ENCODE data around the gene NDUFV1. TPM values are rescaled to one million over a fixed set of nuclear protein-coding genes. Genes with fewer than 3 reads are reported as not detected.

NDUFV1 gene
- total RNA-seq, 6 donors from 2014 or later: 169 to 395 (median 205) TPM

DNA sequence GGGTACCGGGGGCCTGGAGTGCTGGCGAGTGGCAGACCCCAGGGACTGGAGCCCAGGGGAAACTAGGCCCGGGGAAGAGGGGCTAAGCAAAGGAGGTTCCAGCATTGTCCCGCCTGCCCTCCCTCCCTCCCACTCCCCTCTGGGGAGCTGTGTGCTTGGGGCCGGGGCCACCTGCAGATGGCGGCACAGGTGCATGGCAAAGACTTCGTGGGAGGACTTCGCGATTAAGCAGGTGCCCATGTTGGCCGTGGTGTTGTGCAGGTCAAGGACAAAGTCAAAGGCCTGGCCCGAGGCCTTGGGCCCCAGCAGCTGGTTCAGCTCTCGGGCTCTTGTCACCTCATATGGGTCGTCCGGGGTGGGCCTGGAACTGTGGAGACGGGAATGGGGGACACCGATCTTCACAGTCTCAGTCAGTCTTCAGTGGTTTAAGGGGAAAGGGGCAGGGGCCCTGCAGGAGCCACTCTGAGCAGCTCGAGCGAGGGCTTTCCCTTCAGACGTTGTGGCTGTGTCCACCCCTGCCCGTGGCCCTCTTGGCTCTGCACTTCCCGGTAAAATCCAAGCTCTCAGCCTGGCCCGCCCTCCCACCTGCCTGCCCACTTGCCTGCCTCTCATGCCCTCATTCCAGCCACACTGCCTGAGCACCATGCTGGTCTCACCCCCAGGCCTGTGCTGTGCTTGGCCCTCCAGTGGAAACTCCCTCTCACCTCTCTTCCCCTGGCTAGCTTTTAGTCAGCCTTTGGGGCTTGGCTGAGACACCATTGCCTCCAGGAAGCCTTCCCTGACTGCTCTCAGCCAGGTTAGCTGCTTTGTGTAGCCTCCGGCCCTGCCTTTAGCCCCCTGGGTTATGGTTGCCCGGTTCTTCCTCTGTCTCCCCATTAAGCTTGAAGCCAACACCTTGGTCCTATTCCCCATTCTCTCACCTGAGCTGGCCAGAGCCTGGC is 39.1 kb downstream of the NDUFV1 start:
- TF ChIP-seq EP300 (IDR thresholded peaks at IDR 0.05): no peak
- TF ChIP-seq CTCF (IDR thresholded peaks at IDR 0.05): no peak
- no peak for TF ChIP-seq POLR2A (IDR thresholded peaks at IDR 0.05)
- TF ChIP-seq POLR2AphosphoS5 (IDR thresholded peaks at IDR 0.05): no peak
- Histone ChIP-seq H3K36me3 (no peaks in the 10 kb centered on the region), H3K9me3 (no peaks in the 10 kb centered on the region), H3K4me1 (peaks cover 0 to 16% (median 7%) of the 10 kb centered on the region in 4 donors), H3K27me3 (peaks cover 0 to 4% (median 0%) of the 10 kb centered on the region in 4 donors), H3K27ac (no peak overlapping the region), H3K4me3 (no peak overlapping the region)
- ATAC-seq (ENCODE audit: low FRiP score in 2 of 2): no peak
- no peak for DNase-seq
- WGBS, 2 donors: 69 to 77% methylated on average over 17 to 18 of the region's 24 CpGs

- Histone ChIP-seq H3K27ac (no peak overlapping the region), H3K36me3 (no peaks in the 10 kb centered on the region), H3K4me3 (no peak overlapping the region), H3K9me3 (no peaks in the 10 kb centered on the region), H3K4me1 (peaks cover 0 to 16% (median 7%) of the 10 kb centered on the region in 4 donors), H3K27me3 (peaks cover 0 to 4% (median 0%) of the 10 kb centered on the region in 4 donors)
- ATAC-seq (ENCODE audit: low FRiP score in 2 of 2): no peak
- TF ChIP-seq POLR2AphosphoS5 (IDR thresholded peaks at IDR 0.05) (no peak), EP300 (IDR thresholded peaks at IDR 0.05) (no peak), POLR2A (IDR thresholded peaks at IDR 0.05) (no peak), CTCF (IDR thresholded peaks at IDR 0.05) (no peak)
- peak in 1 of 2 donors; percentile 85 for DNase-seq
- WGBS, 2 donors: 58 to 70% methylated on average over 15 to 20 of the region's 24 CpGs
Observed at GRCh38 chr11:67646535-67647336, 40.0 kb downstream of the NDUFV1 start.

DNA sequence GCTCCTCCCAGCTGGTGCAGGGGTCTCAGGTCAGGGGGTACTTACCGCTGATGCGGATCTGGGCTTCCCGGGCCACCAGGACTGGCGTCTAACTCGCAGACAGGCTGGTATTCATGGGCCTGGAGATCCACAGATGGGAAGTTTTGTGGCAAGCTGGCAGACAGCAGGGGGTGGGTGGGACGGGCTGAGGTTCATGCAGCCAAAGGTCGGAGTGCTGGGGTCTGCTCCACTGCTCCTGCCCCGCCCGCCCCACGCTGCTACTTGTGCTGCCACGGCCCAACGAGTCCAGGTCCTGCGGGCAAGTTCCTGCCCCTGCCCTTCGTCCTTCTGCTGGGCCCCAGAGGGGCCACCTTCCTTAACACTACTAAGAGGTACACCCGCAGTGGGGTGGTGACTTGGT is 40.7 kb downstream of the NDUFV1 start:
- H3K9me3 ChIP-seq: no peaks in the 10 kb centered on the region
- no peak overlapping the region for H3K4me3 ChIP-seq
- 67 to 71% methylated on average over 6 to 10 of the region's 15 CpGs for WGBS, 2 donors
- ATAC-seq (ENCODE audit: low FRiP score in 2 of 2) (no peak), DNase-seq (peak in 1 of 2 donors; percentile 61)
- no peaks in the 10 kb centered on the region for H3K36me3 ChIP-seq
- H3K27ac ChIP-seq: no peak overlapping the region
- no peak for TF ChIP-seq POLR2AphosphoS5 (IDR thresholded peaks at IDR 0.05)
- TF ChIP-seq CTCF (IDR thresholded peaks at IDR 0.05): no peak
- TF ChIP-seq EP300 (IDR thresholded peaks at IDR 0.05): no peak
- peaks cover 0 to 4% (median 0%) of the 10 kb centered on the region in 4 donors for H3K27me3 ChIP-seq
- peaks cover 0 to 16% (median 7%) of the 10 kb centered on the region in 4 donors for H3K4me1 ChIP-seq

DNA sequence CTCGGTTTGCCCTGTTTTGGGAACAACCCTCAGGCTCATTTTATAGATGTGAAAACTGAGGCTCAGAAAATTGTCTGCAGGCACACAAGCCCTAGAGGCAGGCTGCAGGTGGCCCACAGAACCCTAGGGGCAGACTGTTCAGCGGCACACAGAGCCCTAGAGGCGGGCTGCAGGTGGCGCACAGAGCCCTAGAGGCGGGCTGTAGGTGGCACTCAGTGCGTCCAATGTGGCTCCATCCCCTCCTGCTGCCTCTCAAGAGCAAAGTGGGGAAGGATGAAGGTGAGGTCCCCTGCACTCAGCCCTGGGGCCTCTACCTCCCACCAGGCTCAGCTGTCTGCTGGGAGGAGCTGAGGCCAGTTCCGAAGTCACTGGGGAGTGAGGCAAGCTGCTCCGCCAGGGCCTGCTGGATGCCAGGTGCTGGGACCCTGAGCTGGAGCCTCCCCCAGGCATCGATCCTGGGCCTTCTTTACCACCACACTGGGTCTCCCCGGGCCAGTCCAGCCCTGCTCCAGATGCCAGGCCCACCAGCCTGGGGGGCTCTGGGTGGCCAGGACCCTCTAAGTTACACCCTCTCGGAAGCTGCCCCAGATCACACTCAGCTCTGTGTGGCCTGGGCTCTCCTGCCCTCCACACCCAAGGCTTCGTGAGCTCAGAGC is 41.5 kb downstream of the NDUFV1 start:
- Histone ChIP-seq H3K27ac (no peak overlapping the region), H3K27me3 (peaks cover 0 to 4% (median 0%) of the 10 kb centered on the region in 4 donors), H3K4me3 (no peak overlapping the region), H3K4me1 (peaks cover 0 to 16% (median 7%) of the 10 kb centered on the region in 4 donors), H3K9me3 (no peaks in the 10 kb centered on the region), H3K36me3 (no peaks in the 10 kb centered on the region)
- 56 to 70% methylated on average over 4 to 9 of the region's 12 CpGs for WGBS, 2 donors
- peak in 1 of 2 donors; percentile 55 for DNase-seq
- no peak for ATAC-seq (ENCODE audit: low FRiP score in 2 of 2)
- TF ChIP-seq EP300 (IDR thresholded peaks at IDR 0.05) (no peak), CTCF (IDR thresholded peaks at IDR 0.05) (peak in 5 of 6 experiments; percentile 8 to 33 (median 12)), POLR2A (IDR thresholded peaks at IDR 0.05) (no peak), POLR2AphosphoS5 (IDR thresholded peaks at IDR 0.05) (no peak)
